D721Med (cell line): ENCODE results near the gene ATXN3L.
"Not testable (repeated sequence)": the region's sequence is repeated elsewhere in the genome, so short reads cannot be mapped to it uniquely, and the experiment has no call there.

Source experiments
- DNase-seq: peaks from one replicate; pipeline ENCODE4 v3.0.0; 2011; ENCODE audit warnings: low spot score; ENCODE audit not compliant: insufficient read length
- FAIRE-seq: peaks from 2 replicates; lab custom pipeline; 2011; peaks lifted over from hg19 to GRCh38; lab: Jason Lieb, UNC
- TF ChIP-seq, protein P1 (sequence below): IDR thresholded peaks from 2 replicates; pipeline ENCODE4 v1.5.1; 2012; ENCODE audit warnings: mild to moderate bottlenecking, control low read depth; ENCODE audit not compliant: insufficient read depth; ENCODE audit errors: missing control alignments

Gene ATXN3L

DNA sequence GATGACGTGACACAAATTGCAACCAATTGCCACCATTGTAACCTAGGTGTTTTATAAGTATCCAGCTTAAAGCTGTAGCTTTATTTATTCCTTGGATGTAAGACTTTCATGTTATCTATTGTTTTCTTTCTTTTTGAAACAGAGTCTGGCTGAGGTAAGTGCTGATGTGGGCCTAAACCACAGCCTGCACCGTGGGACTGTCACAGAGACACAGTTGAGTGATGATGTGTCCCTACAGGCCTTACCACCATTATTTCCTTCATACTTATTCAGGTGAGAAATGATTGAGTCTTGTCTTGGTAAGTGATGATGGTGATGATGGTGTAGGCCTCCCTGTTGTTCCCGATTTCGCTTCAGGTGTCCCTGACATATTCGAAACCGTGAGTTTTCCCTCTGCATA lies 8.3 kb downstream of the ATXN3L start:
- FAIRE-seq: no peak
- TF ChIP-seq, protein P1, sequence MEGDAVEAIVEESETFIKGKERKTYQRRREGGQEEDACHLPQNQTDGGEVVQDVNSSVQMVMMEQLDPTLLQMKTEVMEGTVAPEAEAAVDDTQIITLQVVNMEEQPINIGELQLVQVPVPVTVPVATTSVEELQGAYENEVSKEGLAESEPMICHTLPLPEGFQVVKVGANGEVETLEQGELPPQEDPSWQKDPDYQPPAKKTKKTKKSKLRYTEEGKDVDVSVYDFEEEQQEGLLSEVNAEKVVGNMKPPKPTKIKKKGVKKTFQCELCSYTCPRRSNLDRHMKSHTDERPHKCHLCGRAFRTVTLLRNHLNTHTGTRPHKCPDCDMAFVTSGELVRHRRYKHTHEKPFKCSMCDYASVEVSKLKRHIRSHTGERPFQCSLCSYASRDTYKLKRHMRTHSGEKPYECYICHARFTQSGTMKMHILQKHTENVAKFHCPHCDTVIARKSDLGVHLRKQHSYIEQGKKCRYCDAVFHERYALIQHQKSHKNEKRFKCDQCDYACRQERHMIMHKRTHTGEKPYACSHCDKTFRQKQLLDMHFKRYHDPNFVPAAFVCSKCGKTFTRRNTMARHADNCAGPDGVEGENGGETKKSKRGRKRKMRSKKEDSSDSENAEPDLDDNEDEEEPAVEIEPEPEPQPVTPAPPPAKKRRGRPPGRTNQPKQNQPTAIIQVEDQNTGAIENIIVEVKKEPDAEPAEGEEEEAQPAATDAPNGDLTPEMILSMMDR: no peak

GRCh38 chrX:13309631-13310030 lies 10.2 kb downstream of the ATXN3L start:
- TF ChIP-seq, protein P1: no peak
- DNase-seq (no peak), FAIRE-seq (no peak)

More for the DNA sequence above, 8.3 kb downstream of the ATXN3L start:
- DNase-seq: no peak

DNA sequence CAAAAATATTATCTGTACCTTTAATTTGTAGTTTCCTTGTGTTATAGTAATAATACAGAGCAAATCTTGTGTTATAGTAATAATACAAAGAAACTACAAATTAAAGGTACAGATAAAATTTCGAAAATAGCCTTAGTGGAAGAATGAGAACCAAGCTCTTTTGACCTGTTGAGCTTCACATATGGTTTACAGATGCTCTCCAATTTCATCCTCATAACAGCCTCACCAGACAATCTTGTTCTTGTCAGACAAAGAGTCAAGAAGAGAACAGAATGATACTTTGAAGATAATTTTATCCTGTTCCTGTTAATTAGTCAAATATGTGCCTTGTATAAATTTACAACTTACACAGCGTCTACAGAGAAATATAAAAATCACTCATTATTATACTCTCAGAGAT lies 12.8 kb downstream of the ATXN3L start:
- FAIRE-seq (no peak), DNase-seq (no peak)
- TF ChIP-seq, protein P1: no peak

- TF ChIP-seq, protein P1: no peak
- no peak for FAIRE-seq
- DNase-seq: no peak
These were observed 14.7 kb downstream of the ATXN3L start for GRCh38 chrX:13305108-13305507.

DNA sequence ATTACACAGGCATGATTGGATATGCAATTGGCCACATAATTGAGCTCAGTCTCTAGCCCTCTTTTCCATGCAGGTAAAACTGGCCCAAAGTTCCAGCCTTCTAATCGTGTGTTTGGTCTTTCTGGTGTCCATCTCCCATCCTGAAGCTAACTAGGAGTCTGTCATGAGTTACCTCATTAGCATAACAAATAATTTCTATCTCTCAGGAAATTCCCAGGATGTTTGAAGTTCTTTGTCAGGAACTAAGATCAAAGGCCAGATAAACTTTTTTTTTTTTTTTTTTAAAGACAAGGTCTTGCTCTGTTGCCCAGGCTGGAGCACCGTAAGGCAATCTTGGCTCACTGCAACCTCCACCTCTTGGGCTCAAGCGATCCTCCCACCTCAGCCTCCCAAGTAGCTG lies 15.8 kb downstream of the ATXN3L start:
- DNase-seq (no peak), FAIRE-seq (no peak)
- TF ChIP-seq, protein P1: no peak

DNA sequence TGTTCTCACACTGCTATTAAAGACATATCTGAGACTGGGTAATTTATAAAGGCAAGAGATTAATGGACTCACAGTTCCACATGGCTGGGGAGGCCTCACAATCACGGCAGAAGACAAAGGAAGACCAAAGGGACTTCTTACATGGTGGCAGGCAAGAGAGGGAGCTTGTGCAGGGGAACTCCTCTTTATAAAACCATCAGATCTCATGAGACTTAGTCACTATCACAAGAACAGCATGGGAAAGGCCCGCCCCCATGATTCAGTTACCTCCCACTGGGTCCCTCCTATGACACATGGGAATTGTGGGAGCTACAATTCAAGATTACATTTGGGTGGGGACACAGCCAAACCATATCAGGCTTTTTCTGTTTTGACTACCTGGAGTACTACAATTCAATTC lies 16.6 kb downstream of the ATXN3L start:
- FAIRE-seq, DNase-seq: not testable (repeated sequence)

DNA sequence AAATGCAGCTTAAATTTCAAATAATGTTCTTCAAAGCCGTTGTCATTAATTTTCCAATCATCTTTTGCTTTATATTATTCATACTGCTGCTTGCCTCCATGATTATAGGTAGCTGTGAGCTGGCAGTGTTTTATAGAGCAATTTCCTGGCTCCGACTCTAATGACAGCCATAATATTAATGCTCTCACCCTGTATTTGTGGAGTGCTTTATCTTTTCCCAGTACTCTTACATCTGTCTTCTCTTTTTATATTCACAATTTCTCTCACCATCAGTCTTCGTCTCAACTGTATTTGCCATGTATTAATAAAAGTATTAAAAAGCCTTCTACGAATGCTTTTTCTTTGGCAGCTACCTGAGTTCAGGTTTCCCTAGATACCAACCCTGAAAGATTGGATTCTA lies 21.0 kb downstream of the ATXN3L start:
- TF ChIP-seq, protein P1: no peak
- no peak for DNase-seq
- no peak for FAIRE-seq

GRCh38 chrX:13295841-13296240 lies 24.0 kb downstream of the ATXN3L start:
- TF ChIP-seq, protein P1: no peak
- DNase-seq (no peak), FAIRE-seq (no peak)
